HT1080 (cell line): ENCODE measurements around the gene NCMAP. TPM values are rescaled to one million over a fixed set of nuclear protein-coding genes. Genes with fewer than 3 reads are reported as not detected.

Experiments
- DNase-seq: peaks from one replicate; pipeline ENCODE4 v3.0.0-alpha.2; 2015; ENCODE audit warnings: low read depth
- total RNA-seq: library from RNA; depleted of rRNA; stranded (reverse); fragments of >200 nt; shearing (Covaris generic); gene quantifications from 2 replicates; pipeline ENCODE4 v1.2.3, GENCODE V29; 2014

NCMAP gene
- total RNA-seq, 1 experiment from 2014 or later: not detected

GRCh38 chr1:24570265-24571125 lies 14.6 kb downstream of the NCMAP start:
- no peak for DNase-seq

- DNase-seq: no peak
These were observed 16.4 kb downstream of the NCMAP start for GRCh38 chr1:24572301-24572700.

DNA sequence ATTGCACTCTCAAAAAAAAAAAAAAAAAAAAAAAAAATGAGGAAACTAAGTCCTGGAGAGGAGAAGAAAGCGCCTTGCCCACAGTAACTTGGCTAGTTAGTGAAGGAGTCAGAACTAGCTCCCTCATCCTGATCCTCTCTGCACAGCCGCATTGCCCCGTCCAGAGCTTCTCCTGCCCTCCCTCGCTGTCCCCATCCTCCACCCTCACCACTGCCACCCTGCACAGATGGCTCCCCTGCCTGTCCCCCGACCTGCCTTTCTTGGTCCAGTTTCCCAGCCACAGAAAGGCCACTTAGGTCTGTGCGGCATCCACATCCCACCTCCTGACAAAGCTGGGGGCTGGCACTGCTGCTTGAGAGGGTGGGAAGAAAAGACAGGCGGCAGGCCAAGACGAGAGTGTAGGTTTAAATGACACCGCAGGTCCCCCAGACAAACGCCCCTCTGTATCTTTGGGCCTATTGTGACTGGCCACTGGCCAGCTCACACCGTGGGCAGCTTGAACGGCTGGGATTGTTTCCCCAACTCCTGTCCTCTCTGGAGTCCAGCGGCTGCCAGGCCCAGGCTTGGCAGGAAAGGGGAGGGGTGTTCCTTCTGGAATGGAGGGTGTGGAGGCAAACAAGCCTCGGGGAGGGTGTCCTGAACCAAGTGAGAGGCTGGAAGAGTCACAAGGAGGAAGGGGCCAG lies 20.2 kb downstream of the NCMAP start:
- DNase-seq: no peak

DNA sequence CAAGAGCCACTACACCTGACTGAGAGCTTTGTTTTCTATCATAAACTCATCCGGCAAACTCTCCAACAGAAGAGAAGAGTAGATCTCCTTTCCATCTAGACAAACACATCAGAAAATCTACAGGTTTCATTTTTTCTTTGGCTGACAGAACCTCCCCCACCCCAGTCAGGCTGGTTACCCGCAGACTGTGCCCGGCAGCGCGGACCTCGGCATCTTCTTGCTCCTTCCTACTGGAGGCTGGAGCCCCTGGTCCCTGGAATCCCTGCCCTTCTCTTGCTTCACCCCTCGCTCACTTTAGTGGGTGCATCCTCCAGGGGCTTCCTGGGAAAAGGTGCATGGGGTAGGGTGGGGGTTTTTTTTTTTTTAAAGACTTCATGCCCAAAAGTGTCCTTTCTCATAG lies 23.0 kb downstream of the NCMAP start:
- DNase-seq: no peak

DNA sequence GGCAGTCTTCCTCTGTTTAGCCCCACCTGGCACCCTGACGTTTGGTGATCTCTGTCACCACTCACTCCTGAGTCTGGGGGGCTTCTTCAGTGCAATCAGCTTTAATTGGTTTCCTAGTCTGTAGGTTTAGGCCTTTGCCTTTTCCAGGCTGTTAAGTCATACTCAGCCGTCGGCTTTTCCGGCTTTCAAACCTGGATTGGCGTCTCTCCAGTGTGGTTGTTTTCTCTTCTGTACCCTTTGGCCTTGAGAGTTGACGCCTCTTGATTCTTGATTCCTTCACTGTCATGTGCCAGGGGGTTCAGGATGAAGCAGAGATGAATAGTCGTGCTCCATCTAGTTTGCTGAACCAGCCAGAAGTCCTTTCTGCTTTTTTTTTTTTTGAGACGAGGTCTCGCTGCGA lies 24.9 kb downstream of the NCMAP start:
- no peak for DNase-seq

DNA sequence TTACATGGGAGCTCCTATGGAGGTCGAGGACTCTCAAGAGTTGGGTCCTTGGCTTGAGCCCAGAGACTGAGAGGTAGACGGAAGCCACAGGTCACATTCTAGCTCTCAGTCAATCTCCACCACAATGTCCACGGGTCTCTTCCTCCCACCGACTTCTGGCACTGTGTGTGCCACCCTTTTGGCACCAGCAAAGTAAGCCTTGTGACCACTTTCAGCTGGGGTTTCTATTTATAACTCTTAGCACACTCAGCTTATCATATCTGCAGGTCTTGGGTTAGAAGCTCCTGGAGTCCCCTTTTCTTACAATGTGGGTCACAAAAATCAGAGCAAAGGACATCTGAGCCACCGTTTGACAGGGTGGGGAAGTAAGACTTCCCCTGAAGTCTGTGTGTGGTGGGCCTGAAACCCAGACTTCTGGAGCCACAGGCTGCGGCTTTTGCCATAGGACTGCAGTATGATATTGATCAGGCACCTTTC lies 28.3 kb downstream of the NCMAP start:
- no peak for DNase-seq

- no peak for DNase-seq
These were observed 30.2 kb downstream of the NCMAP start for GRCh38 chr1:24586119-24586518.

- peak; percentile 43 for DNase-seq
These were observed 31.3 kb downstream of the NCMAP start for GRCh38 chr1:24586970-24587820.

- DNase-seq: no peak
These were observed 32.7 kb downstream of the NCMAP start for GRCh38 chr1:24588573-24588972.

GRCh38 chr1:24589200-24589599 lies 33.3 kb downstream of the NCMAP start:
- no peak for DNase-seq

DNA sequence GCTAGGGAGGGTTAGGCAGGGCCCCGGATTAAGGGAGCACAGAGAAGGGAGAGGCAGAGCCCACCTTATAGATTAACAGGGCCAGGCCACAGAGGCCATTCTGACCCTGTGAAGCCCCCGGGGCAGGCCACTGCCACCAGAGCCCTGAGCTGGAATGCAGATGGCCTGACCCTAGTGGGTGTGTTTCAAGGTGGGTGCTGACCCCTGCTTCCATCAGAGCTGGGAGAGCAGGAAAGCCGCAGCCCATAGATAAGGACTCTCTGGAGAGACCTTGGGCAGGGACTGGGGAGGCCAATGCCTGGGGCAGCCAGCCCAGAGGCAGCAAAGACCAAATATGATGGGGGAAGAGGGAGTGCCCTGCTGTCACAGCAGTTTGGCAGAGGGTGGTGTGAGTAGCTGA lies 35.9 kb downstream of the NCMAP start:
- no peak for DNase-seq

GRCh38 chr1:24594328-24594598 lies 38.4 kb downstream of the NCMAP start:
- no peak for DNase-seq

- no peak for DNase-seq
These were observed 40.6 kb downstream of the NCMAP start for GRCh38 chr1:24596401-24596880.

DNA sequence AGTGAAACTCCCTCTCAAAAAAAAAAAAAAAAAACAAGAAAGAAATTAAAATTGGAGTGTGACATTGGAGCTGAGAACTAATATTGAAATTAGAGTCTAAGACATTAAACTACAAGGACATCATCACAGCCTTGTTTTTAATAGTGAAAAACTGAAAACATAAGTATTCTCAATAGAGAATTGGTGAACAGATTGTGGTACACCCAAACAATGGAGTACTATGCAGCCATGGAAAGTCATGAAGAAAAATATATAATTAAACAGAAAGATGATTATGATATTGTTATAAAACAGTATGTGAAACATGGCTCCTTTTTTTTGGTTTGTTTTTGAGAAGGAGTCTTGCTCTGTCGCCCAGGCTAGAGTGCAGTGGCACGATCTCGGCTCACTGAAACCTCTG lies 43.4 kb downstream of the NCMAP start:
- no peak for DNase-seq

- no peak for DNase-seq
These were observed 44.7 kb downstream of the NCMAP start for GRCh38 chr1:24600551-24600950.

- DNase-seq: no peak
These were observed 49.8 kb downstream of the NCMAP start for GRCh38 chr1:24605534-24606295.

- DNase-seq: no peak
These were observed 50.4 kb downstream of the NCMAP start for GRCh38 chr1:24606296-24606605.

- DNase-seq: no peak
These were observed 50.7 kb downstream of the NCMAP start for GRCh38 chr1:24606621-24607020.

- DNase-seq: no peak
These were observed 54.1 kb downstream of the NCMAP start for GRCh38 chr1:24609949-24610517.

DNA sequence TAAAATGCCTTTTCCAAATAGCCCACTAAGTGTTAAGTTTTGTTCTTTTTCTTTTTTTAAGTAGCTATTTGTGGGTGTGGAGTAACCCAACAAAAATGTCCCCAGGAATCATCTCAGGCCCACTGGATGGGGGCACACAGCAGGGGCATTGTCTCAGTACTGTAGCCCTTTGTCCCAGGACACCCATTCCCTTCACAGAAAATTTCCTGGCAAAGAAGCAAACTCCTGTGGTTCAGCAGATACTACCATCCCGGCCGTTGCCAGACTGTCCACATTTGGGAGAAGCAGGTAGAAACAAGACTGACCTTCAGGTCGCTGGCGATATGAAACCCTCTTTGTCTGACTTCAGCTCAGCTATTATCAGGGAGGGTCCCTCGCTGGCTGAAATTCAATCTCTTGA lies 63.5 kb downstream of the NCMAP start:
- DNase-seq: peak; percentile 46

DNA sequence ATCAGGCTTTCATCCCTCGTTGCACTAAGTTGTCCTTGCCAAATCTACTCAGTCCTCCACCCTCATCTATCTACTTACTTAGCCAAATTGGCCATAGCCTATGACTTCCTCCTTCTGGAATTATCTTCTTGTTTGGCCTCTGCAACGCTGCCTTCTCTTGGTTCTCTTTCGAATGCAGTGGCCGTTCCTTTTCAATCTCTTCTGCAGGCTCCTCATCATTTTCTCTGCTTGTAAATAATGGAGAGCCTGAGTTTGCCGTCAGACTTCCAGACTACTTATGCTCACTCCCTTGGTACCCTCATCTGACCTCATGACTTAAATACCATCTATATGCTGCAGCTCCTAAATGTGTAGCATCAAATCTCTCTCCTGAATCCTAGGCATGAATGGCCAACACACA lies 64.8 kb downstream of the NCMAP start:
- no peak for DNase-seq
